Tibial nerve (tissue), 4 donors: ENCODE measurements around the gene OSTM1. TPM values are rescaled to one million over a fixed set of nuclear protein-coding genes. Genes with fewer than 3 reads are reported as not detected.

Source experiments
- DNase-seq, 2 donors: peaks; one replicate each; pipeline ENCODE4 v3.0.0-alpha.2; 2019; ENCODE audit warnings: low spot score in 2 of 2
- H3K27ac ChIP-seq, 4 donors: fragments of 200-600 bp; sonication (generic) in 3 of 4; one replicate each; pipeline ENCODE4 v1.5.1; 2017 to 2019; ENCODE audit warnings: mild to moderate bottlenecking in 1 of 4
- H3K27me3 ChIP-seq, 2 donors: fragments of 200-600 bp; sonication (generic) in 1 of 2; one replicate each; pipeline versions ENCODE4 v1.5.1 to v1.6.0; 2017 to 2019
- H3K36me3 ChIP-seq, 3 donors: fragments of 200-600 bp; sonication (generic); one replicate each; pipeline ENCODE4 v1.5.1; 2018 to 2019
- H3K4me1 ChIP-seq, 4 donors: fragments of 200-600 bp; sonication (generic) in 3 of 4; one replicate each; pipeline ENCODE4 v1.5.1; 2017 to 2019
- H3K4me3 ChIP-seq, 4 donors: fragments of 200-600 bp; sonication (generic) in 3 of 4; one replicate each; pipeline ENCODE4 v1.5.1; 2017 to 2019; ENCODE audit warnings: mild to moderate bottlenecking in 1 of 4, moderate library complexity in 1 of 4
- H3K9me3 ChIP-seq, 4 donors: fragments of 200-600 bp; sonication (generic) in 3 of 4; one replicate each; pipeline ENCODE4 v1.5.1; 2017 to 2019
- CTCF ChIP-seq, 5 experiments: fragments of 200-600 bp in 3 of 5; fragments of 450-650 bp in 2 of 5; sonication (generic) in 3 of 5; IDR thresholded peaks; one replicate each; pipeline ENCODE4 v1.5.1; 2016 to 2019; ENCODE audit warnings: antibody characterized with exemption in 5 of 5, mild to moderate bottlenecking in 3 of 5, moderate library complexity in 2 of 5
- EP300 ChIP-seq, 2 donors: sonication (generic); formaldehyde crosslinking; IDR thresholded peaks; one replicate each; pipeline ENCODE4 v1.6.1; 2017; ENCODE audit warnings: antibody characterized with exemption in 2 of 2, mild to moderate bottlenecking in 1 of 2
- POLR2A ChIP-seq, 2 donors: fragments of 450-650 bp; IDR thresholded peaks; one replicate each; pipeline ENCODE4 v1.6.1; 2017; ENCODE audit warnings: antibody characterized with exemption in 2 of 2, mild to moderate bottlenecking in 2 of 2, moderate library complexity in 2 of 2
- whole genome bisulfite sequencing, 2 donors: methylation state at CpG; one replicate each; pipeline ENCODE4 v1.1.5; 2018; 5-methylcytosine and 5-hydroxymethylcytosine counted together
- total RNA-seq, 4 donors: library from RNA; depleted of rRNA; stranded (reverse); fragments of >200 nt; gene quantifications; one replicate each; pipeline ENCODE4 v1.1.0, GENCODE V29; 2016

OSTM1 gene
- total RNA-seq, 4 donors from 2014 or later = 49.8 to 136 (median 96.0) TPM

DNA sequence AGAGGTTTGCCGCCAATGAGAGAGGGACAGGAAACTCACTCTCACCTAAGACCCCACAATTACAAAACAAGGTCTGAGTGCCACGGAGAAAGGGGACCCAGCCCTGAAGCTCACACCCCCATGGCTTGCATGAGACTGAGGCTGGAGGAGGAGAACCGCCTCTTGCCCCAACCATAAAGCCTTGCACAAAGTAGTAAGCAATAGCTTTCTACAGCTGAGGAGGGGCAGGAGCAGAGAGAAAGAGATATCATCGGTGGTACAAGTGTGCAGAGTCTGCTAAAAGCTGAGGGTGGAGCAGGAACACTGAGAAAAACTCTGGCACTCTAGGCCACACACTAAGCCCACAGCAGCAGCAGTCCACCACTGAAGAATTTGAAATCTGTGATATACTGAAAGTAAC lies 37.7 kb downstream of the OSTM1 start:
- Histone ChIP-seq H3K27me3 (no peaks in the 10 kb centered on the region), H3K4me3 (no peak overlapping the region), H3K36me3 (peaks cover 0 to 95% (median 2%) of the 10 kb centered on the region in 3 donors), H3K9me3 (no peaks in the 10 kb centered on the region), H3K27ac (no peak overlapping the region), H3K4me1 (no peaks in the 10 kb centered on the region)
- 87 to 90% methylated on average over 4 of the region's 4 CpGs for WGBS, 2 donors
- TF ChIP-seq CTCF (IDR thresholded peaks at IDR 0.05) (no peak), POLR2A (IDR thresholded peaks at IDR 0.05) (no peak), EP300 (IDR thresholded peaks at IDR 0.05) (no peak)
- no peak for DNase-seq

- Histone ChIP-seq H3K36me3 (peaks cover 0 to 61% (median 2%) of the 10 kb centered on the region in 3 donors), H3K9me3 (no peaks in the 10 kb centered on the region), H3K27ac (no peak overlapping the region), H3K4me3 (no peak overlapping the region), H3K4me1 (no peaks in the 10 kb centered on the region), H3K27me3 (no peaks in the 10 kb centered on the region)
- 95 to 98% methylated on average over 10 of the region's 10 CpGs for WGBS, 2 donors
- TF ChIP-seq POLR2A (IDR thresholded peaks at IDR 0.05) (no peak), EP300 (IDR thresholded peaks at IDR 0.05) (no peak), CTCF (IDR thresholded peaks at IDR 0.05) (no peak)
- DNase-seq = no peak
Measured at GRCh38 chr6:108031968-108032367, 42.6 kb downstream of the OSTM1 start.

DNA sequence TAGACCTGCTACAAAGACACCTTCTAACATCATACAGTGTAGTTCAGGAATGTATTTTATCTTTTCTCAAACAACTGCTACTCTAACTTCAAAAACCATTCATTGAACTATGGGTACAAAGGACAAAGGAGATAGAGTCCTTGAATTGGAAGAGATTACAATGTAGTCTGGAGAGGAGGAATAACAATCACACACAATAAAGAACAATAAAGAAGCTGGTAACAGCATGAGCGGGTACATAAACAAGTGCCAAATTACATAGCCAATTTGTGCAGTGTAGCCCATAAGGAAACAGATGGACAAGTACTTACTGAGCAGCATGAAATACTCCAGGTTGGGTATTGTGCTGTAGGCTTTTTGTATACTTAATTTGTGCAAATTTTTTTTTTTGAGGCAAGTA lies 44.3 kb downstream of the OSTM1 start:
- Histone ChIP-seq H3K4me3 (no peak overlapping the region), H3K9me3 (no peaks in the 10 kb centered on the region), H3K4me1 (no peaks in the 10 kb centered on the region), H3K27ac (no peak overlapping the region), H3K27me3 (no peaks in the 10 kb centered on the region), H3K36me3 (peaks cover 0 to 46% (median 2%) of the 10 kb centered on the region in 3 donors)
- no peak for TF ChIP-seq CTCF (IDR thresholded peaks at IDR 0.05)
- no peak for TF ChIP-seq POLR2A (IDR thresholded peaks at IDR 0.05)
- no peak for TF ChIP-seq EP300 (IDR thresholded peaks at IDR 0.05)
- WGBS, 2 donors = 86 to 95% methylated on average over 1 of the region's 1 CpG
- no peak for DNase-seq

- TF ChIP-seq CTCF (IDR thresholded peaks at IDR 0.05) (no peak), EP300 (IDR thresholded peaks at IDR 0.05) (no peak), POLR2A (IDR thresholded peaks at IDR 0.05) (no peak)
- 68 to 73% methylated on average over 6 of the region's 6 CpGs for WGBS, 2 donors
- Histone ChIP-seq H3K4me3 (no peak overlapping the region), H3K27me3 (no peaks in the 10 kb centered on the region), H3K9me3 (no peaks in the 10 kb centered on the region), H3K4me1 (no peaks in the 10 kb centered on the region), H3K36me3 (peaks cover 0 to 38% (median 0%) of the 10 kb centered on the region in 3 donors), H3K27ac (no peak overlapping the region)
- no peak for DNase-seq
Measured at GRCh38 chr6:108029226-108029921, 45.2 kb downstream of the OSTM1 start.

DNA sequence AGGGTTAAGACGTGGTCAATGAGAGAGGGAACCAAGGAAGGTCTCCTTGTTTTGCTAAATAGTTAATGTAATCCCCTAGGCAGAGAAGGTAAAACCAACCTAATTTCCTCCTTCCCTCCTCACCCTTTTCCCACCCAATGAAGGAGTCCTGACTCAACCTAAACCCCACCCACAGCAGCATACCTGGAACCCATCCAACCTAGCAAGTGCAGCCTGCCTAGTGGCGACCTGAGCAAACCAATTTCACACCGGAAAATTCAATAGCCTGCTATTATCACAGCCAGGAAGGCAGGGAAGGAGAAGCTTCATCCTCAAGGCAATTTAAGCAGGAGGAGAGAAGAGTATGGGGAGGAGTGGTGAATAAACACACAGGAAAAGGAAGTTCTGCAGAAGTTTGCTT lies 46.9 kb downstream of the OSTM1 start:
- no peaks in the 10 kb centered on the region for H3K4me1 ChIP-seq
- no peaks in the 10 kb centered on the region for H3K27me3 ChIP-seq
- H3K4me3 ChIP-seq = no peak overlapping the region
- TF ChIP-seq EP300 (IDR thresholded peaks at IDR 0.05) = no peak
- WGBS, 2 donors = 63 to 72% methylated on average over 3 of the region's 3 CpGs
- DNase-seq = no peak
- no peaks in the 10 kb centered on the region for H3K9me3 ChIP-seq
- H3K27ac ChIP-seq = no peak overlapping the region
- H3K36me3 ChIP-seq = peaks cover 0 to 22% (median 0%) of the 10 kb centered on the region in 3 donors
